Activated T-cell treated with anti-CD3 and anti-CD28 coated beads, Interleukin-2, amount 50 U/mL, for 72 hours (primary cell): ENCODE measurements around the gene PEX10. TPM values are rescaled to one million over a fixed set of nuclear protein-coding genes. Genes with fewer than 3 reads are reported as not detected.

ENCODE experiments used
- ATAC-seq, 2 donors: fragments of 150-1000 bp; cut with Tn5 transposase; replicated peaks in 1 of 2; 2 replicates each; pipeline ENCODE4 v1.10.0; 2021; ENCODE audit warnings: moderate library complexity in 2 of 2, mild to moderate bottlenecking in 1 of 2
- DNase-seq, 2 donors: peaks; one replicate each; pipeline ENCODE4 v3.0.0; 2021 to 2022; ENCODE audit warnings: mixed read lengths in 1 of 2
- H3K27ac Mint-ChIP-seq: one replicate; pipeline ENCODE4 v1.8.0; 2022; ENCODE audit warnings: mild to moderate bottlenecking, moderate library complexity, mixed read lengths
- H3K27me3 Mint-ChIP-seq: one replicate; pipeline ENCODE4 v1.8.0; 2022; ENCODE audit warnings: low read depth, mixed read lengths
- H3K36me3 Mint-ChIP-seq, 2 donors: one replicate each; pipeline ENCODE4 v1.8.0; 2022; ENCODE audit warnings: mixed read lengths in 2 of 2, mild to moderate bottlenecking in 1 of 2; ENCODE audit not compliant: insufficient read depth in 2 of 2
- H3K4me1 Mint-ChIP-seq: one replicate; pipeline ENCODE4 v1.8.0; 2022; ENCODE audit warnings: low read depth, mixed read lengths
- H3K4me3 Mint-ChIP-seq, 2 donors: one replicate each; pipeline ENCODE4 v1.8.0; 2022; ENCODE audit warnings: mild to moderate bottlenecking in 2 of 2, mixed read lengths in 2 of 2, moderate library complexity in 2 of 2
- H3K9me3 Mint-ChIP-seq, 2 donors: one replicate each; pipeline ENCODE4 v1.8.0; 2022; ENCODE audit warnings: mixed read lengths in 2 of 2
- total RNA-seq, 2 donors: library from RNA; stranded (reverse); gene quantifications; one replicate each; pipeline ENCODE4 v1.2.3, GENCODE V29; 2022

The PEX10 gene
- total RNA-seq, 2 donors from 2014 or later: 10.2 to 11.4 TPM

GRCh38 chr1:2413495-2414296, 1.3 kb upstream of the PEX10 start:
- Mint-ChIP-seq H3K36me3 (no peaks in the 10 kb centered on the region), H3K4me1 (peaks cover 53% of the 10 kb centered on the region)
- no peak for ATAC-seq

GRCh38 chr1:2412773-2413494, 570 bp upstream of the PEX10 start:
- ATAC-seq (peak; percentile 46 to 48), DNase-seq (peak in 1 of 2 donors; percentile 24)
- Mint-ChIP-seq H3K9me3 (no peaks in the 10 kb centered on the region), H3K4me1 (peaks cover 53% of the 10 kb centered on the region), H3K36me3 (no peaks in the 10 kb centered on the region), H3K27me3 (no peaks in the 10 kb centered on the region), H3K4me3 (peak overlapping the region; percentile 93 to 95), H3K27ac (no peak overlapping the region)

More at GRCh38 chr1:2413495-2414296, 1.3 kb upstream of the PEX10 start:
- DNase-seq: peak; percentile 20 to 24
- no peaks in the 10 kb centered on the region for H3K9me3 Mint-ChIP-seq
- H3K27ac Mint-ChIP-seq: peak overlapping the region; percentile 94
- H3K27me3 Mint-ChIP-seq: no peaks in the 10 kb centered on the region
- H3K4me3 Mint-ChIP-seq: peak overlapping the region; percentile 93 to 95

GRCh38 chr1:2411801-2412394, 466 bp downstream of the PEX10 start:
- Mint-ChIP-seq H3K9me3 (no peaks in the 10 kb centered on the region), H3K27me3 (no peaks in the 10 kb centered on the region), H3K27ac (peak overlapping the region; percentile 46), H3K4me1 (peaks cover 49% of the 10 kb centered on the region), H3K4me3 (peak overlapping the region; percentile 90 to 93), H3K36me3 (peaks cover 0 to 2% of the 10 kb centered on the region in 2 donors)
- peak; percentile 38 to 48 for ATAC-seq
- no peak for DNase-seq

- Mint-ChIP-seq H3K27me3 (no peaks in the 10 kb centered on the region), H3K27ac (no peak overlapping the region), H3K4me1 (peaks cover 27% of the 10 kb centered on the region), H3K9me3 (no peaks in the 10 kb centered on the region), H3K4me3 (no peak overlapping the region), H3K36me3 (peaks cover 0 to 2% of the 10 kb centered on the region in 2 donors)
- ATAC-seq: no peak
- DNase-seq: no peak
These were observed 2.6 kb downstream of the PEX10 start for GRCh38 chr1:2409745-2410144.

GRCh38 chr1:2408859-2409276, 3.5 kb downstream of the PEX10 start:
- no peak overlapping the region for H3K4me3 Mint-ChIP-seq

GRCh38 chr1:2408456-2408855, 3.9 kb downstream of the PEX10 start:
- no peak for DNase-seq

More at GRCh38 chr1:2408859-2409276, 3.5 kb downstream of the PEX10 start:
- Mint-ChIP-seq H3K27me3 (no peaks in the 10 kb centered on the region), H3K9me3 (no peaks in the 10 kb centered on the region), H3K4me1 (peaks cover 18% of the 10 kb centered on the region), H3K36me3 (peaks cover 0 to 2% of the 10 kb centered on the region in 2 donors), H3K27ac (peak overlapping the region; percentile 66)
- DNase-seq (no peak), ATAC-seq (no peak)

GRCh38 chr1:2407991-2408275, 4.4 kb downstream of the PEX10 start:
- Mint-ChIP-seq H3K27ac (no peak overlapping the region), H3K36me3 (peaks cover 0 to 2% of the 10 kb centered on the region in 2 donors)

More at GRCh38 chr1:2408456-2408855, 3.9 kb downstream of the PEX10 start:
- Mint-ChIP-seq H3K4me1 (peaks cover 17% of the 10 kb centered on the region), H3K27ac (no peak overlapping the region), H3K4me3 (no peak overlapping the region), H3K36me3 (peaks cover 0 to 2% of the 10 kb centered on the region in 2 donors), H3K9me3 (no peaks in the 10 kb centered on the region), H3K27me3 (no peaks in the 10 kb centered on the region)
- ATAC-seq: no peak

GRCh38 chr1:2407166-2407990, 5.0 kb downstream of the PEX10 start:
- no peaks in the 10 kb centered on the region for H3K9me3 Mint-ChIP-seq
- H3K27me3 Mint-ChIP-seq: no peaks in the 10 kb centered on the region
- peaks cover 0 to 2% of the 10 kb centered on the region in 2 donors for H3K36me3 Mint-ChIP-seq
- DNase-seq (no peak), ATAC-seq (no peak)
- no peak overlapping the region for H3K4me3 Mint-ChIP-seq
- H3K27ac Mint-ChIP-seq: peak overlapping the region; percentile 24
- peaks cover 17% of the 10 kb centered on the region for H3K4me1 Mint-ChIP-seq

More at GRCh38 chr1:2407991-2408275, 4.4 kb downstream of the PEX10 start:
- Mint-ChIP-seq H3K27me3 (no peaks in the 10 kb centered on the region), H3K9me3 (no peaks in the 10 kb centered on the region), H3K4me3 (no peak overlapping the region), H3K4me1 (peaks cover 17% of the 10 kb centered on the region)
- DNase-seq (no peak), ATAC-seq (no peak)

- Mint-ChIP-seq H3K4me1 (peaks cover 15% of the 10 kb centered on the region), H3K36me3 (peaks cover 0 to 2% of the 10 kb centered on the region in 2 donors), H3K27ac (no peak overlapping the region), H3K27me3 (no peaks in the 10 kb centered on the region), H3K4me3 (no peak overlapping the region), H3K9me3 (no peaks in the 10 kb centered on the region)
- DNase-seq (no peak), ATAC-seq (no peak)
These were observed 5.8 kb downstream of the PEX10 start for GRCh38 chr1:2406451-2407041.

- ATAC-seq (no peak), DNase-seq (no peak)
- Mint-ChIP-seq H3K27me3 (no peaks in the 10 kb centered on the region), H3K36me3 (peaks cover 1 to 2% of the 10 kb centered on the region in 2 donors), H3K4me3 (no peak overlapping the region), H3K9me3 (no peaks in the 10 kb centered on the region), H3K27ac (no peak overlapping the region), H3K4me1 (peaks cover 7% of the 10 kb centered on the region)
These were observed 6.6 kb downstream of the PEX10 start for GRCh38 chr1:2405588-2406295.

- peaks cover 5% of the 10 kb centered on the region in 2 donors for H3K36me3 Mint-ChIP-seq
- H3K9me3 Mint-ChIP-seq: no peaks in the 10 kb centered on the region
- DNase-seq (no peak), ATAC-seq (no peak)
- H3K27me3 Mint-ChIP-seq: no peaks in the 10 kb centered on the region
- no peak overlapping the region for H3K4me3 Mint-ChIP-seq
- no peaks in the 10 kb centered on the region for H3K4me1 Mint-ChIP-seq
- no peak overlapping the region for H3K27ac Mint-ChIP-seq
These were observed 7.4 kb downstream of the PEX10 start for GRCh38 chr1:2404890-2405511.
